T-helper 2 cell (primary cell): Measurements from ENCODE around the gene MRPL12.

Source experiments
- DNase-seq, 5 experiments: peaks; one replicate each; pipeline versions ENCODE4 v3.0.0 to v3.0.0-alpha.2; 2012 to 2022

MRPL12 gene

DNA sequence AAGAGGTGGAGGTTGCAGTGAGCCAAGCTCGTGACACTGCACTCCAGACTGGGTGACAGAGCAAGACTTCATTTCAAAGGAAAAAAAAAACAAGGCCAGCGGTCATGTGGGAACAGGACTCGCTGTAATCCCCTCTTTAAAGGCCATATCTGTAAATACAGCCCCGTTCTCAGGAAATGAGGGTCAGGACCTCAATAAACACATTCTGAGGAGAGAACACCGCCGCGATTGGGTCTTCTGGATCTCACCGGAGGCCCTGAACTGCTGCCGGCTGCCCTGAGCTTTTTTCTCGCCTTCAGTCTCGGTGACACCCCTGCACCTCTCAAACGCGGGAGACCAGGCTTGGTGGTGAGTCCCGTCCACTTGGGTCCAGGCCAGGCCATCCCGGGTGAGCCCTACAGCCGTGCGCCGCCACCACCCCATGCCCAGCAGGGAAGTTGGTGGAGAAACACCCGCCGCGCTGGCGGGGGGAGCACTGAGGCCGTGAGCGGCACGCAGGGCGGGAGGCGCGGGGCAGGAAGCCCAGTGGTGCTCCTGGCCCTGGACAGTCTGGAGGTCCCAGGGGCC, 37.3 kb downstream of the MRPL12 start:
- DNase-seq = no peak

DNA sequence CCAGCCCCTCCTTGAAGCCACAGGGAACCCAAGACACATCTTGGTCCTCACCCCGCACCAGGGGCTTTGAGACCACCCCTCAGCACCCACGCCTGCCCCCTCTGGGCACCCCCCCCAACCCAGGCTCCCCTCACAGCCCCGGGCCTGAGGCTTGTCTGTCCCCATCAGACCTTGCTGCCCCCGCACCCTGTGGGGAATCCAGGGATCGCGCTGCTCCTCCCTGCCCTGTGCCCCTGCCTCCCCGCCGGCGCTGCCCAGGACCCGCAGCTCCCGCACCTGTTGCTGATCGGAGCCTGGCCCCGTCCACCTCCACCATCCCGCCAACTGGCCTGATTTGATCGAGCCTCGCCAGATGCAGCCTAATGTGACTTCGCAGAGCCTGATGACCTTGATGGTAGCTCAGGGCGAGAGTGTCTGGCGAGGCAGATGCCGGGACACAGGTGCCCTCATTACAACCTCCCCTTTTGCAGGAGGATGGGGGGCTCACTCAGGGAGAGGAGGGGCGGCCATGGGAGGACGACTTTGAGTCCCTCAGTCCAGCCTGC, 38.0 kb downstream of the MRPL12 start:
- no peak for DNase-seq

- DNase-seq = peak in 1 of 5 experiments; percentile 41
Measured at GRCh38 chr17:81741594-81742452, 38.7 kb downstream of the MRPL12 start.
